ENCODE data around the gene PFAS.

The PFAS gene

DNA sequence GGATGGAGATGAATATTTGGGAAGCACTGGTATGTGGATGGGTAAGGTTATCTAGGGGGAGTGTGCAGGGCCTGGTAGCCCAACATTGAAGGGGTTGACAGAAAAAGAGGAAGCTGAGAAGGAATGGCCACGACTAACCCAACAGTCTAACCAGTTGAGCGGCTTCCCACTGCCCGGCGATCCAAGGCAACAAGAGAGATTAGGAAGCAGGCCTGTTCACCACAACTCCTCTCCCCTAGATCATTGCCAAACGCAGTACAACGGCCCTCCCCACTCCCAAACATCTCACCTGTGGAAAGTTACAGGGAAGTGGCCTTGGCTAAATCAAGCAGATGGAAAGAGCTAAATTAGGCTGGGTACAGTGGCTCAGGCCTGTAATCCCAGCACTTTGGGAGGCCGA, 28.2 kb downstream of the PFAS start:
- POLR2A ChIA-PET (ENCODE audit: low non-redundant PET): no interaction called here

DNA sequence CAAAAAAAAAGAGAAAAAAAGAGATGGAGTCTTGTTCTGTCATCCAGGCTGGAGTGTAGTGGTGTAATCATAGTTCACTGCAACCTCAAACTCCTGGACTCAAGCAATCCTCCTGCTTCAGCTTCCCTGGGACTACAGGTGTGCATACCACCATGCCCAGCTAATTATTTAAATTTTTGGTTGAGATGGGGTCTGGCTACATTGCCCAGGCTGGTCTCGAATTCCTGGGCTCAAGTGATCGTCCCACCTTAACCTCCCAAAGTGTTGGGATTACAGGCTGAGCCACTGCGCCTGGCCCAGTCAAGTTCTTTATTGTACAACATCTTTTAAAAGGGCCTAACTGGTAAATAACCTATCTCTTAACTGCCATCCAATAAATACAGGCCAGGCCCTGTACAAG, 33.3 kb downstream of the PFAS start:
- no peak for DNase-seq (ENCODE audit: low spot score)
- ChIA-PET CTCF (no interaction called here), POLR2A (ENCODE audit: low non-redundant PET) (no interaction called here)
- no peak overlapping the region for H3K27ac ChIP-seq
- TF ChIP-seq, protein P1, sequence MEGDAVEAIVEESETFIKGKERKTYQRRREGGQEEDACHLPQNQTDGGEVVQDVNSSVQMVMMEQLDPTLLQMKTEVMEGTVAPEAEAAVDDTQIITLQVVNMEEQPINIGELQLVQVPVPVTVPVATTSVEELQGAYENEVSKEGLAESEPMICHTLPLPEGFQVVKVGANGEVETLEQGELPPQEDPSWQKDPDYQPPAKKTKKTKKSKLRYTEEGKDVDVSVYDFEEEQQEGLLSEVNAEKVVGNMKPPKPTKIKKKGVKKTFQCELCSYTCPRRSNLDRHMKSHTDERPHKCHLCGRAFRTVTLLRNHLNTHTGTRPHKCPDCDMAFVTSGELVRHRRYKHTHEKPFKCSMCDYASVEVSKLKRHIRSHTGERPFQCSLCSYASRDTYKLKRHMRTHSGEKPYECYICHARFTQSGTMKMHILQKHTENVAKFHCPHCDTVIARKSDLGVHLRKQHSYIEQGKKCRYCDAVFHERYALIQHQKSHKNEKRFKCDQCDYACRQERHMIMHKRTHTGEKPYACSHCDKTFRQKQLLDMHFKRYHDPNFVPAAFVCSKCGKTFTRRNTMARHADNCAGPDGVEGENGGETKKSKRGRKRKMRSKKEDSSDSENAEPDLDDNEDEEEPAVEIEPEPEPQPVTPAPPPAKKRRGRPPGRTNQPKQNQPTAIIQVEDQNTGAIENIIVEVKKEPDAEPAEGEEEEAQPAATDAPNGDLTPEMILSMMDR (conservative IDR thresholded peaks at IDR 0.05; ENCODE audit: low read depth): no peak

More for the DNA sequence above, 28.2 kb downstream of the PFAS start:
- H3K27ac ChIP-seq: no peak overlapping the region
- DNase-seq (ENCODE audit: low spot score): no peak
- CTCF ChIA-PET: interaction anchor here (0.6 to 0.7 kb wide), 2 partner anchors 372 to 481 kb away, joined by 3 read pairs; no protein-coding TSS in a partner anchor
- TF ChIP-seq, protein P1 (conservative IDR thresholded peaks at IDR 0.05; ENCODE audit: low read depth): no peak

DNA sequence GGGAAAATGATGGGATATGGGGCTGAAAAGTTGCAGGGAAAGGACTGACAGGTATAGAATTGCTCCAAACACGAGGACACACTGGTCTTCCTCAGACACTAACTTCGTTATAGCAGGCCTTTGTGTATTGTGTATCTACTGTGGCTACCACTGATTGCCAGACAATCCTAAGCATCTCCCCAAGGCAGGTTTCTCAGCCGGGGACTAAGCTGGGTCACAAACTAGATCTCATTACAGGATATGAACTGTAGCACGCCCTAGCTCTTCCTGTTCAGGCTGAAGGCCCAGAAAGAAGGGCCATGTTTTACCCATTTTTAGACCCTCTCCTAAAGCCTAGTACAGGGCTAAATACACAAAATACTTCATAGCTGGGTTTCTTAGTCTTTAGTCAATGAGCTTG, 34.3 kb downstream of the PFAS start:
- CTCF ChIA-PET: interaction anchor here (0.6 kb wide), 1 partner anchor 49 kb away, joined by 3 read pairs; no protein-coding TSS in a partner anchor
- no peak overlapping the region for H3K27ac ChIP-seq
- POLR2A ChIA-PET (ENCODE audit: low non-redundant PET): interaction anchor here (0.8 kb wide), 1 partner anchor 12 kb away, joined by 4 read pairs; the partner anchor contains the start of gene SLC25A35
- no peak for DNase-seq (ENCODE audit: low spot score)
- TF ChIP-seq, protein P1 (conservative IDR thresholded peaks at IDR 0.05; ENCODE audit: low read depth): no peak

DNA sequence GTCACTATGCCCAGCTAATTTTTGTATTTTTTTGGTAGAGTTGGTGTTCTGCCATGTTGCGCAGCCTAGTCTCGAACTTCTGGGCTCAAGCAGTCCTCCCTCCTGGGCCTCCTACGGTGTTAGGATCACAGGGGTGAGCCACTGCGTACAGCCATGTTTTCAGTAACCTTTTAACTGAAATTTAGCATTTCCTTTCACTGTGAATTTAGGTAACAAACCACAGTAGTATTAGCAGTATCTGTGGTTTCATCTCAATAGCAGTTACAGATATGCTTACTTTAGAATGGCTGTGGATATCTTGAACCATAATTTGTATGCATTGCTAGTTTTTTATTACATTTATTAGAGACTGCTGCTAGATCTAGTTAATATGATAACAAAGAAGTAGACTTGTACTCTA, 35.0 kb downstream of the PFAS start:
- POLR2A ChIA-PET (ENCODE audit: low non-redundant PET): interaction anchor here (0.8 kb wide), 1 partner anchor 11 kb away, joined by 4 read pairs; the partner anchor contains the start of gene SLC25A35
- no peak overlapping the region for H3K27ac ChIP-seq
- TF ChIP-seq, protein P1 (conservative IDR thresholded peaks at IDR 0.05; ENCODE audit: low read depth): no peak
- no peak for DNase-seq (ENCODE audit: low spot score)
- CTCF ChIA-PET: interaction anchor here (0.6 kb wide), 3 partner anchors 49 to 100 kb away, joined by 3 read pairs; no protein-coding TSS in a partner anchor

DNA sequence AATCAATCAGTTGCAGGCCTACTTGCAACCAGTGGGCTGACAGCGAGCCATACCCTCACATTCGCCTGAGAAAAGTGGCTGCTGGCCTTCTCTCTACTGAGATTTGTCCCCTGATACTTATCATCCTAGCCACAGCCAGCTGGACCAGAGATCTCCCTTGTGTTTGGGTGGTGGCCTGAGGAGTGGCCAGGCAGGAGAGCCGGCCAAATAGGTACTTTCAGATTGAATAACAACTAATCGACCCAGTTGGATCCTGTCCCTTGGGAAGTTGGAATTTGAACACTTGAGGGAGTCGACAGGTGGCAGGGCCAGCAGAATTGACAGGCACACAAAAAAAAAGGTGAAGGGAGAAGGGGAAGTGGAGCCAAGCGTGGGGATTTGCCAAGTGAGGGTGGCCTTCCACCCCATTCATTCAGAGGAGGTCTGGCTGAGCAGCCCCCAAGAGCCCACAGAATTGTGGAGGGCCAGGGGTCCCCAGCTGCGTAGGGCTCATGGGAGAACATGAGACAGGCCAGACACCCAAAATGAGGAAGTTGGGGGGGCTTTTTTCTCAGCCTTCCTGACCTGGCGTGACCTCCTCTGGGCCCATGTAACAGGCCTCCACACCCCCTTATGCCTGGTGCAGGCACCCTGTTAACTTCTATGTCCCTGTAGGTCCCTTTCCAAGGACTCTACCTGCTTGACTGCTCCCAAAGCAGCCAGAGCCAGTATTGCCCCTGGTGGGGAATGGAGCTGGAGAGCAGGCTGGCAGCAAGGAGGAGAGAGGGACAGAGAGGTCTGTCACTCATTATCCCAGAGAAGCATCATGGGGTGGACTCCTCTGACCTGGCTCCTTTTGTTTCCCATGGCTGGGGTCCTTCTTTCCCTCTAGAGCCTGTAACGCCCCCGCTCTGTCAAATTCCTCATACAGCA, 36.4 kb downstream of the PFAS start:
- CTCF ChIA-PET: interaction anchor here (0.6 kb wide), 1 partner anchor 303 kb away, joined by 3 read pairs; no protein-coding TSS in a partner anchor
- POLR2A ChIA-PET (ENCODE audit: low non-redundant PET): no interaction called here
- TF ChIP-seq, protein P1 (conservative IDR thresholded peaks at IDR 0.05; ENCODE audit: low read depth): no peak
- H3K27ac ChIP-seq: no peak overlapping the region
- no peak for DNase-seq (ENCODE audit: low spot score)

DNA sequence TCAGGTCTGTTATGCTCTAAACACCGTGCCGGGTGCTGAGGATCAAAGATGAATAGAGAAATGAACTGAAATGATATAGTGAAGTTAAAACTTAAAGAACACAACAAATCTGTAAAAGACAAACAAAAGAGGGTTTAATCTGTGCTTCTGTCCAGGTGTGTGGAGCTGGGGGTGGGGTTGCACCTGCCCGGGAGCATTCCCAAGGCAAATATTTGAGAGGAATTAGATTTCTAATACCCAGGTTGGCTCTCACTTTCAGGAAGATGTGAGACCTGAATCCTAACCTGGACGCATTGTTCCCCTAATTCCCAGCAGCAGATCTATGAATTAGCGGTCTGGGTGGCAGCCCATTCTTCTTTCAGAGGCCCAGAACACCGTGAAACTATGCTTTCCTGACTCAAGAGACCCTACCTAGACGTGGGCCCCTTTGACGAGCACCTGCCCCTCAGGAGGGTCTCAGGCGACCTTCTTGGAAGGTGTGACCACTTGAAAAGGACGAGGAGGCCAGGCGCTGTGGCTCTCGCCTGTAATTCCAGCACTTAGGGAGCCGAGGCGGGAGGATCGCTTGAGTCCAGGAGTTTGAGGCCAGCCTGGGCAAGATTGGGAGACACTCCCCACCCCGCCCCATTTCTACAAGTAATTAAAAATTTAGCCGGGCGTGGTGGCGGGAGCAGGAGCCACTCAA, 38.7 kb downstream of the PFAS start:
- ChIA-PET CTCF (no interaction called here), POLR2A (ENCODE audit: low non-redundant PET) (no interaction called here)
- TF ChIP-seq, protein P1 (conservative IDR thresholded peaks at IDR 0.05; ENCODE audit: low read depth): no peak
- no peak for DNase-seq (ENCODE audit: low spot score)
- H3K27ac ChIP-seq: peak overlapping the region; percentile 84
